Keratinocyte (primary cell): ENCODE measurements around the gene ABR. TPM values are rescaled to one million over a fixed set of nuclear protein-coding genes. Genes with fewer than 3 reads are reported as not detected.

Experiments used
- DNase-seq: peaks from one replicate; pipeline ENCODE4 v3.0.0-alpha.2; 2011; ENCODE audit warnings: low read depth, missing footprints, low spot score
- FAIRE-seq: peaks from 2 replicates; lab custom pipeline; 2011; peaks lifted over from hg19 to GRCh38; lab: Jason Lieb, UNC
- H2AFZ ChIP-seq: 2 replicates; pipeline ENCODE4 v1.6.0; 2012; ENCODE audit warnings: low read length, control low read depth, inconsistent platforms; ENCODE audit not compliant: control insufficient read depth
- H3K27ac ChIP-seq: 2 replicates; pipeline ENCODE4 v1.5.1; 2011; ENCODE audit warnings: low read length; ENCODE audit not compliant: control insufficient read depth, insufficient read depth
- H3K27me3 ChIP-seq: 3 replicates; pipeline ENCODE4 v1.6.0; 2011; ENCODE audit warnings: low read length; ENCODE audit not compliant: control insufficient read depth, insufficient read depth; ENCODE audit errors: extremely low read depth
- H3K36me3 ChIP-seq, 2 experiments: 2 replicates in 1 of 2; 3 replicates in 1 of 2; pipeline ENCODE4 v1.5.1; 2011; ENCODE audit warnings: low read length in 2 of 2, mild to moderate bottlenecking in 1 of 2; ENCODE audit not compliant: control insufficient read depth in 2 of 2, insufficient read depth in 2 of 2; ENCODE audit errors: extremely low read depth in 1 of 2
- H3K4me1 ChIP-seq: 3 replicates; pipeline ENCODE4 v1.5.1; 2011; ENCODE audit warnings: low read length; ENCODE audit not compliant: control insufficient read depth, insufficient read depth; ENCODE audit errors: extremely low read depth
- H3K4me2 ChIP-seq: 3 replicates; pipeline ENCODE4 v1.6.0; 2011; ENCODE audit warnings: low read depth, low read length; ENCODE audit not compliant: control insufficient read depth, insufficient read depth; ENCODE audit errors: extremely low read depth
- H3K4me3 ChIP-seq, 3 experiments: fragments of 200-600 bp in 1 of 3; sonication (generic) in 1 of 3; 2 replicates in 2 of 3; 3 replicates in 1 of 3; pipeline ENCODE4 v1.5.1; 2011 to 2016; ENCODE audit warnings: low read length in 3 of 3, mild to moderate bottlenecking in 3 of 3, control low read depth in 2 of 3, inconsistent platforms in 1 of 3, low read depth in 1 of 3, mixed read lengths in 1 of 3, mixed run types in 1 of 3, moderate library complexity in 1 of 3; ENCODE audit not compliant: control insufficient read depth in 2 of 3, insufficient read depth in 2 of 3; ENCODE audit errors: extremely low read depth in 1 of 3
- H3K79me2 ChIP-seq: 2 replicates; pipeline ENCODE4 v1.6.0; 2012; ENCODE audit warnings: low read length; ENCODE audit not compliant: control insufficient read depth, insufficient read depth
- H3K9ac ChIP-seq: 3 replicates; pipeline ENCODE4 v1.6.0; 2011; ENCODE audit warnings: low read length; ENCODE audit not compliant: control insufficient read depth, insufficient read depth; ENCODE audit errors: extremely low read depth
- H3K9me1 ChIP-seq: 3 replicates; pipeline ENCODE4 v1.6.0; 2011; ENCODE audit warnings: low read length; ENCODE audit not compliant: control insufficient read depth, insufficient read depth; ENCODE audit errors: extremely low read depth
- H3K9me3 ChIP-seq: 2 replicates; pipeline ENCODE4 v1.5.1; 2012; ENCODE audit warnings: low read depth, low read length; ENCODE audit not compliant: control insufficient read depth
- H4K20me1 ChIP-seq: 3 replicates; pipeline ENCODE4 v1.6.0; 2011; ENCODE audit warnings: low read length; ENCODE audit not compliant: control insufficient read depth, insufficient read depth; ENCODE audit errors: extremely low read depth
- EZH2 ChIP-seq: IDR thresholded peaks from one replicate; pipeline ENCODE4 v1.6.1; 2012; ENCODE audit warnings: inconsistent platforms, mild to moderate bottlenecking, low read length, moderate library complexity
- dilution Hi-C: fragments of 300-500 bp; cut with MboI; formaldehyde crosslinking; loops from one replicate; pipeline ENCODE4 v1.7.0; 2020; ENCODE audit warnings: low sequenced_read_pairs; ENCODE audit not compliant: extremely low pct_ligation_motif_present
- polyA plus RNA-seq, 5 experiments: library from polyadenylated mRNA; depleted of rRNA in 3 of 5; stranded (reverse) in 3 of 5; stranded (forward) in 1 of 5; unstranded in 1 of 5; fragments of >200 nt; gene quantifications; 1 replicate in 1 of 5; 2 replicates in 3 of 5; 3 replicates in 1 of 5; pipeline versions ENCODE4 v1.2.1 to v1.2.3, GENCODE V29; 2011 to 2012; ENCODE audit warnings: missing spikeins in 2 of 5, low read depth in 1 of 5, low replicate concordance in 1 of 5
- TF ChIP-seq, protein P1 (sequence below), 3 experiments: IDR thresholded peaks in 1 of 3; conservative IDR thresholded peaks in 1 of 3; optimal IDR thresholded peaks in 1 of 3; 2 replicates in 2 of 3; 3 replicates in 1 of 3; pipeline versions ENCODE3 to v1.5.1; 2011; ENCODE audit warnings: low read length in 3 of 3, mild to moderate bottlenecking in 3 of 3, moderate library complexity in 2 of 3, control low read depth in 1 of 3, inconsistent platforms in 1 of 3; ENCODE audit not compliant: insufficient read depth in 2 of 3; ENCODE audit errors: extremely low read depth in 1 of 3

The ABR gene
- polyA plus RNA-seq, 1 donor (not counting 4 experiments of a cell fraction or from before 2014, with no cell fraction given), result 17.3 TPM

DNA sequence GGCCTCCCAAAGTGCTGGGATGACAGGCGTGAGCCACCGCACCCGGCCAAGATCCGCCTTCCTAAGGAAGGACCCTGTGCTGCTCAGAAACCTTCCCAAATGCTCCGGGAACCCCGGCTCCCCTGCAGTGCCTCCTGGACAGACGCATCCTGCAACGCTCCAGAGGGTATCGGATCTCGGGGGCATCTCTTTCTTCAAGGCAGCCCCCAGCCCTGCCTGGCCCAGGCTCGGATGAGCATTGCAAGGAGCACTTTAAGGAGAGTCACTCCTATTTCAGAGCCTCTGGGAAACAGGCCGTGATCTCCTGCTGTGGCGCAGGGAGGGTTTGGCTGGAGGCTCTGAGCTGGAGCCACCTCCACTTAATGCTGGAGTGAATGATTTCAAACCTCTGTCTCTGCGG lies 17.2 kb upstream of the ABR start:
- H2AFZ ChIP-seq, result no peak overlapping the region
- TF ChIP-seq, protein P1, sequence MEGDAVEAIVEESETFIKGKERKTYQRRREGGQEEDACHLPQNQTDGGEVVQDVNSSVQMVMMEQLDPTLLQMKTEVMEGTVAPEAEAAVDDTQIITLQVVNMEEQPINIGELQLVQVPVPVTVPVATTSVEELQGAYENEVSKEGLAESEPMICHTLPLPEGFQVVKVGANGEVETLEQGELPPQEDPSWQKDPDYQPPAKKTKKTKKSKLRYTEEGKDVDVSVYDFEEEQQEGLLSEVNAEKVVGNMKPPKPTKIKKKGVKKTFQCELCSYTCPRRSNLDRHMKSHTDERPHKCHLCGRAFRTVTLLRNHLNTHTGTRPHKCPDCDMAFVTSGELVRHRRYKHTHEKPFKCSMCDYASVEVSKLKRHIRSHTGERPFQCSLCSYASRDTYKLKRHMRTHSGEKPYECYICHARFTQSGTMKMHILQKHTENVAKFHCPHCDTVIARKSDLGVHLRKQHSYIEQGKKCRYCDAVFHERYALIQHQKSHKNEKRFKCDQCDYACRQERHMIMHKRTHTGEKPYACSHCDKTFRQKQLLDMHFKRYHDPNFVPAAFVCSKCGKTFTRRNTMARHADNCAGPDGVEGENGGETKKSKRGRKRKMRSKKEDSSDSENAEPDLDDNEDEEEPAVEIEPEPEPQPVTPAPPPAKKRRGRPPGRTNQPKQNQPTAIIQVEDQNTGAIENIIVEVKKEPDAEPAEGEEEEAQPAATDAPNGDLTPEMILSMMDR (optimal IDR thresholded peaks at IDR 0.05 in 1 of 3, IDR thresholded peaks at IDR 0.05 in 1 of 3, conservative IDR thresholded peaks at IDR 0.05 in 1 of 3; ENCODE audit: extremely low read depth in 1 of 3, insufficient read depth in 2 of 3, low read length in 3 of 3), result no peak
- TF ChIP-seq EZH2, result no peak
- dilution Hi-C loops, result no loop called here
- no peak overlapping the region for H3K4me3 ChIP-seq
- no peaks in the 10 kb centered on the region for H3K9me3 ChIP-seq
- H3K9ac ChIP-seq, result no peak overlapping the region
- H3K4me2 ChIP-seq, result no peak overlapping the region
- DNase-seq, result no peak
- no peak overlapping the region for H3K27ac ChIP-seq
- no peaks in the 10 kb centered on the region for H3K4me1 ChIP-seq
- no peak for FAIRE-seq
- H3K79me2 ChIP-seq, result no peaks in the 10 kb centered on the region
- H3K9me1 ChIP-seq, result no peaks in the 10 kb centered on the region
- H3K36me3 ChIP-seq, result no peaks in the 10 kb centered on the region
- H3K27me3 ChIP-seq, result peaks cover 13% of the 10 kb centered on the region
- H4K20me1 ChIP-seq, result no peaks in the 10 kb centered on the region

DNA sequence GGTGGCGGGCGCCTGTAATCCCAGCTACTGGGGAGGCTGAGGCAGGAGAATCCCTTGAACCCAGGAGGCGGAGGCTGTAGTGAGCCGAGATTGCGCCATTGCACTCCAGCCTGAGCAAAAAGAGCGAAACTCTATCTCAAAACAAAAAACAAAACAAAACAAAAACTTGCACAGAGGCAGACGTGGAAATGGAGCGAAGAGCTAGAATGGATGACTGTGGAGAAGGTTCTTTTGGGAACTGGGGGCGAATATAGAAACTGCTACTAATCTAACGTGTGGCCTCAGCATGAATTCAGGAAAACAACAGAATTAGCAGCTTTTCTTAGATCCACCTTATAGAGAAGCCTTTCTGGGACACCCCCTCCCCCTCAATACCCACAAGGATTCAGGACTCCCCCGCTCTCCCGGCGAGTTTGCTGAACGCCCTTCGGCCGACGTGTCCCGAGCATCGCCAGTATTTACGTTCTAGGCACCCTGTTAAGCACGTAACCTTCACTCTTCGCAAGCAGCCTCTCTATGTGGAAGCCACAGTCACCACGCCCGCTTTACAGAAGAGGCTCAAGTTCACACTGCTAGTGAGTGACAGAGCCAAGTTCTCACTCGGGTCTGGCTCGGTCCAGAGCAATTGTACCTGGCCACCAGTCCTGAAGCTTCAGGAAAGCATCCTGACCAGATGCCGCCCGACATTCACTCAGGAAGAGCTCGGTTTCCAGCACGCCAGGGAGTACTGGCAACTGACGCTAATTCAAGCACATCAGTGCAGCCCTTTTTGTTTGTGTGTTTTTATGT lies 13.3 kb upstream of the ABR start:
- no peaks in the 10 kb centered on the region for H3K9me1 ChIP-seq
- H4K20me1 ChIP-seq, result no peaks in the 10 kb centered on the region
- peaks cover 30% of the 10 kb centered on the region for H3K27me3 ChIP-seq
- H3K9me3 ChIP-seq, result no peaks in the 10 kb centered on the region
- no peak for FAIRE-seq
- no peaks in the 10 kb centered on the region for H3K36me3 ChIP-seq
- no peak overlapping the region for H3K4me3 ChIP-seq
- no peak overlapping the region for H2AFZ ChIP-seq
- peaks cover 6% of the 10 kb centered on the region for H3K4me1 ChIP-seq
- TF ChIP-seq, protein P1 (optimal IDR thresholded peaks at IDR 0.05 in 1 of 3, IDR thresholded peaks at IDR 0.05 in 1 of 3, conservative IDR thresholded peaks at IDR 0.05 in 1 of 3; ENCODE audit: extremely low read depth in 1 of 3, insufficient read depth in 2 of 3, low read length in 3 of 3), result no peak
- TF ChIP-seq EZH2, result no peak
- no peak overlapping the region for H3K27ac ChIP-seq
- dilution Hi-C loops, result no loop called here
- DNase-seq, result no peak
- H3K9ac ChIP-seq, result no peak overlapping the region
- H3K4me2 ChIP-seq, result no peak overlapping the region
- H3K79me2 ChIP-seq, result no peaks in the 10 kb centered on the region
